Testis (tissue), 2 donors: Measurements from ENCODE around the gene PCLO.

Experiments
- CTCF ChIP-seq, 3 experiments: fragments of 450-650 bp in 2 of 3; fragments of 200-600 bp in 1 of 3; sonication (generic) in 1 of 3; IDR thresholded peaks; one replicate each; pipeline ENCODE4 v1.5.1; 2016 to 2019; ENCODE audit warnings: antibody characterized with exemption in 3 of 3, mild to moderate bottlenecking in 2 of 3, moderate library complexity in 1 of 3
- POLR2A ChIP-seq: fragments of 450-650 bp; IDR thresholded peaks from one replicate; pipeline ENCODE4 v1.6.1; 2017; ENCODE audit warnings: antibody characterized with exemption, mild to moderate bottlenecking, moderate library complexity

- TF ChIP-seq CTCF (IDR thresholded peaks at IDR 0.05) (no peak), POLR2A (no peak)
These were observed 28.1 kb upstream of the PCLO start for GRCh38 chr7:83190659-83191389.
